Endodermal cell (in vitro differentiated cells): ENCODE results near the gene P2RX7. TPM values are rescaled to one million over a fixed set of nuclear protein-coding genes. Genes with fewer than 3 reads are reported as not detected.

Source experiments
- DNase-seq: peaks from one replicate; pipeline ENCODE4 v3.0.0-alpha.2; 2017
- H3K27ac ChIP-seq: 2 replicates; pipeline ENCODE4 v1.5.1; 2013; ENCODE audit warnings: mild to moderate bottlenecking, low read depth, low read length, moderate library complexity
- H3K27me3 ChIP-seq: 2 replicates; pipeline ENCODE4 v1.6.1; 2013; ENCODE audit warnings: mild to moderate bottlenecking, low read length, moderate library complexity; ENCODE audit not compliant: insufficient read depth, control insufficient read depth, poor library complexity, severe bottlenecking
- H3K36me3 ChIP-seq: 2 replicates; pipeline ENCODE4 v1.7.0; 2013; ENCODE audit warnings: mild to moderate bottlenecking, low read length, moderate library complexity; ENCODE audit not compliant: control insufficient read depth, insufficient read depth
- H3K4me1 ChIP-seq: one replicate; pipeline ENCODE4 v1.7.0; 2013; ENCODE audit warnings: low read length; ENCODE audit not compliant: control insufficient read depth, insufficient read depth
- H3K4me3 ChIP-seq: 2 replicates; pipeline ENCODE4 v1.5.1; 2013; ENCODE audit warnings: mild to moderate bottlenecking, low read length, moderate library complexity
- H3K9ac ChIP-seq: 2 replicates; pipeline ENCODE4 v1.6.1; 2013; ENCODE audit warnings: mild to moderate bottlenecking, low read length, moderate library complexity; ENCODE audit not compliant: poor library complexity, severe bottlenecking; ENCODE audit errors: extremely low read depth
- H3K9me3 ChIP-seq: 2 replicates; pipeline ENCODE4 v1.6.1; 2013; ENCODE audit warnings: mild to moderate bottlenecking, low read length, moderate library complexity; ENCODE audit not compliant: control insufficient read depth
- H3K27ac Mint-ChIP-seq: 2 replicates; pipeline ENCODE4 v1.8.0; 2020; ENCODE audit warnings: mixed read lengths
- H3K27me3 Mint-ChIP-seq: 2 replicates; pipeline ENCODE4 v1.8.0; 2021; ENCODE audit warnings: mild to moderate bottlenecking, mixed read lengths; ENCODE audit not compliant: insufficient read depth
- H3K36me3 Mint-ChIP-seq: 2 replicates; pipeline ENCODE4 v1.8.0; 2020; ENCODE audit warnings: low read depth, mixed read lengths
- H3K4me1 Mint-ChIP-seq: 2 replicates; pipeline ENCODE4 v1.8.0; 2020; ENCODE audit warnings: mixed read lengths
- H3K4me3 Mint-ChIP-seq: 2 replicates; pipeline ENCODE4 v1.8.0; 2020; ENCODE audit warnings: mild to moderate bottlenecking, moderate library complexity, mixed read lengths
- H3K9me3 Mint-ChIP-seq: 2 replicates; pipeline ENCODE4 v1.8.0; 2020; ENCODE audit warnings: mild to moderate bottlenecking, mixed read lengths
- CTCF ChIP-seq: fragments of 200-600 bp; sonication (generic); conservative IDR thresholded peaks from 2 replicates; pipeline ENCODE4 v1.5.0; 2021; ENCODE audit warnings: antibody characterized with exemption, mild to moderate bottlenecking
- WGBS, 2 experiments: methylation state at CpG; one replicate each; pipeline versions ENCODE4 v1.1.5 to v1.1.7; 2013; ENCODE audit warnings: missing lambda C conversion rate in 2 of 2, mixed read lengths in 1 of 2; ENCODE audit not compliant: insufficient coverage in 1 of 2, insufficient read length in 1 of 2; 5-methylcytosine and 5-hydroxymethylcytosine counted together
- total RNA-seq, 2 donors: library from RNA; stranded (reverse); fragmentation: NEBNext Ultra II Directional in 1 of 2; extraction: Animal tissue kit (Norgen Biotek cat#: 25700) in 1 of 2; gene quantifications; 2 replicates in 1 of 2; 3 replicates in 1 of 2; pipeline ENCODE4 v1.2.1, GENCODE V29; 2021

The P2RX7 gene
- total RNA-seq, 2 donors from 2014 or later, result 0.18 TPM; not detected in 1

GRCh38 chr12:121102307-121102706 lies 30.4 kb upstream of the P2RX7 start:
- Histone ChIP-seq H3K36me3 (no peaks in the 10 kb centered on the region), H3K4me1 (no peaks in the 10 kb centered on the region), H3K4me3 (no peak overlapping the region), H3K27ac (no peak overlapping the region), H3K9ac (no peak overlapping the region), H3K27me3 (no peaks in the 10 kb centered on the region), H3K9me3 (peaks cover 11% of the 10 kb centered on the region)
- Mint-ChIP-seq H3K27ac (no peak overlapping the region), H3K4me3 (no peak overlapping the region), H3K27me3 (peaks cover 8% of the 10 kb centered on the region), H3K4me1 (no peaks in the 10 kb centered on the region), H3K9me3 (peaks cover 14% of the 10 kb centered on the region), H3K36me3 (no peaks in the 10 kb centered on the region)
- 58 to 71% methylated on average over 1 of the region's 1 CpG for WGBS, 2 experiments
- DNase-seq, result no peak
- TF ChIP-seq CTCF, result no peak

GRCh38 chr12:121107681-121108080 lies 25.0 kb upstream of the P2RX7 start:
- H3K9me3 ChIP-seq, result no peaks in the 10 kb centered on the region
- WGBS, 2 experiments, result 79 to 100% methylated on average over 1 to 3 of the region's 3 CpGs
- Mint-ChIP-seq H3K4me3 (no peak overlapping the region), H3K27ac (no peak overlapping the region), H3K9me3 (peaks cover 3% of the 10 kb centered on the region), H3K4me1 (no peaks in the 10 kb centered on the region), H3K27me3 (no peaks in the 10 kb centered on the region), H3K36me3 (no peaks in the 10 kb centered on the region)
- no peak for TF ChIP-seq CTCF
- no peaks in the 10 kb centered on the region for H3K27me3 ChIP-seq
- H3K4me1 ChIP-seq, result no peaks in the 10 kb centered on the region
- H3K4me3 ChIP-seq, result no peak overlapping the region
- DNase-seq, result peak; percentile 57
- H3K27ac ChIP-seq, result no peak overlapping the region
- H3K36me3 ChIP-seq, result no peaks in the 10 kb centered on the region
- no peak overlapping the region for H3K9ac ChIP-seq

- H3K27me3 Mint-ChIP-seq, result no peaks in the 10 kb centered on the region
- no peaks in the 10 kb centered on the region for H3K4me1 ChIP-seq
- H3K4me1 Mint-ChIP-seq, result no peaks in the 10 kb centered on the region
- no peak for TF ChIP-seq CTCF
- peaks cover 3% of the 10 kb centered on the region for H3K9me3 Mint-ChIP-seq
- no peak overlapping the region for H3K4me3 Mint-ChIP-seq
- H3K27me3 ChIP-seq, result no peaks in the 10 kb centered on the region
- H3K36me3 Mint-ChIP-seq, result no peaks in the 10 kb centered on the region
- H3K36me3 ChIP-seq, result no peaks in the 10 kb centered on the region
- no peaks in the 10 kb centered on the region for H3K9me3 ChIP-seq
- DNase-seq, result no peak
- no peak overlapping the region for H3K4me3 ChIP-seq
- H3K27ac ChIP-seq, result no peak overlapping the region
- H3K9ac ChIP-seq, result no peak overlapping the region
- 88 to 98% methylated on average over 4 to 5 of the region's 5 CpGs for WGBS, 2 experiments
- H3K27ac Mint-ChIP-seq, result no peak overlapping the region
These were observed 24.2 kb upstream of the P2RX7 start for GRCh38 chr12:121108492-121108891.
